ENCODE results near the gene AGGF1.
"Not testable (repeated sequence)": the region's sequence is repeated elsewhere in the genome, so short reads cannot be mapped to it uniquely, and the experiment has no call there.

Gene AGGF1

DNA sequence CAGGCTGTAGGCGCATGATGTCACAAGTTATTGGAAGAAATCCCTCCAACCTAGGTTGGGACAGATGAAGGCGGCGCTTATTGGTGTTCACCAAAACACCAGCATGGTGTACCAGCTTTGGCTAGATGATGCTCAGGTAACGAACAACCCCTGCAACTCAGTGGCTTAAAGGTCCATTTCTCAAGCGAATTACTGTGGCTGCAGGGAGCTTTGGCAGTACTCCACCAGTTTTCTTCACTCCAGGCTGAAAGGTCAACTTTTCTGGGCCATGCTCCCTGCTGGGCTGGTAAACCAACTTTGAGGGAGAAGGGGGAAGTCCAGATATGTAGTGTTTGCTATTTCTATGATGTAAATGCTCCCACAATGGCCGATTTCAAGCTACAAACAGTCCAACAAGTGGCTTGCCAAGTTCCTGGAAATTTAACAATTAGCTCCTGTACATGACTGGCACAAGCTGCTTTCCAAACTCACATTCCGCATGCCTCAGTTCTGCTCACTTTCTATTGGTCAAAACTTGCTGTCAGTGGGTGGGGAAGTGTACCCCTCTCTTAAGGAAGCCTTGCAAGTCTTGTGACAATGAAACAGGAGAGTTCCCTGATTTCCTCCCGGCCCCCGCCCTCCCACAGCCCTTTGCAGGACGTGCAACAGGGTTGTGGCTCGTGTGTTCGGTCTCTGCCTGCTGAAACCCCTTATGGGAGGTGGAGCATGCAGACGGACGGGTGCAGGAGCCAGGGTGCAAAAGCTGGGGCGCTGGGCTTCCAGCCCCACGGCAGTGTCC lies 57.5 kb downstream of the AGGF1 start:
- peak; percentile 20 for DNase-seq

DNA sequence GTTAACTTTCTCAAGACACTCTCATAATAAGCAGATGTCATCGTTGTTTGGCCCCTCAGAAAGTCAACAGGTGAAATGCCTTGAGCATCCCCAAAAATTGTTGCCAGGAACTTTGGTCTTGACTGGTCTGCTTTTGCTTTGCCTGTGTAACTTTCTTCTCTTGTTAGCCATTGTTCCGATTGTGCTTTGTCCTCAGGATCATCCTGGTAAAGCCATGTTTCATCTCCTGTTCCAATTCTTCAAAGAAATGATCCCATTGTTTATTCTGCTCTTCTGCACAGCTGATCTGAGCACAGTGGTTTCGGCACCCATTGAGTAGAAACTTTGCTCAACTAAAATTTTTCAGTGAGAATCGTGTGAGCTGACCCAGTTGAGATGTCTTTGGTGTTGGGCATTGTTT lies 65.0 kb downstream of the AGGF1 start:
- no peak for DNase-seq

DNA sequence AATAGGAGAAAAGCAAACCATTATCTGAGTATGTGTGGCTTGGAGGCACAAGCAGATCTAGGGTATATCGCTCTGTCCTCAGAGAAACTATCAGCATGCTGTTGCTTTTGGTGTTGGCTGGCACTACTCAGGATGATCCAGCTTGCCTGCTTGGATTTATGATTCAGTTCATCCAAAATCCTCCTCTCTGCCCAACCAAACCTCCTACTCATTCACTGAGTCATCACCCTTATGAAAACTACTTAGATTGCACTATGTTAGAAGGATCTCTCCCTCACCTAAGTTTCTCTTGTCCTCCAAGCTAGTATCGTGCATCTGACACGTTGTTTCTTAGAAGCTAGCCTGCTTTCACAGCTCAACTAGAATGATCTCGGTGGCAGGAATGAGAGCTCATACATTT lies 71.1 kb downstream of the AGGF1 start:
- DNase-seq: no peak

DNA sequence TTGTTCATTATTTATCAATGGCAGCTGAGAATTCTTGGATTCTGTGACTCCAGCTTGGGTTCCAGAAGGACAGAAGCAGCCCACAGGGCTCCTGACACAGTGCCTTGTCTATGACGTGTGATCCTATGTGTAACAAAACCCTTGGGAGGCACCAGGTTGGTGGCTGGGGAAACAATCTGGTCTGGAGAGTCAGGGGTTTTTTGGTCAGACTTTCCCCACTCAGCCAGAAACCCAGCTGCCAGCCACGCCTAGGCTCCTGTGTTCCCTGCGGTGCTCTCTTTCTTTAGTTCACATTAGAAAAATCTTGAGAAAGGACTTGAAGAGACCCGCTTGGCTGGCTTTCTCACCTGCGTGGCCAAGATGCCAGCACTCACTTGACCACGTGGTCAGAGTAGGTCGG lies 72.3 kb downstream of the AGGF1 start:
- DNase-seq: no peak

DNA sequence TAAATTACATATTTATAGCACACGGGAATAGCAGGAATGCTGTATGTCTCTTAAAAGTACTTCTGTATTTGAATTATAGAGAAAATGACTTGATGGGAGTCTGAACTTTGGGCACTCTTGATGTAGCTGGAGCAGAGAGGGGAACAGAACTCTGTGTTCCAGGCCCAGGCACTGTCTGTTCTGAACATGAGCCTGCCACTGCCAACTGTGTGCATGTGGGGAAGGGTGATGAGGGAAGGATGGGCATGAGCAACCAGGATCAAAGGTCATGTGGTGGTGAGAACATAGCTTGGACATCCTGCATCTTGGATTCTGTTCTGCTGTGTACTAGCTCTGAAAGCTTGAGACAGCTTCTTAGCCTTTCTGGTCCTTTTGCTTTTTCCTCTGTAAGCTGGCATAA lies 73.3 kb downstream of the AGGF1 start:
- DNase-seq: no peak

DNA sequence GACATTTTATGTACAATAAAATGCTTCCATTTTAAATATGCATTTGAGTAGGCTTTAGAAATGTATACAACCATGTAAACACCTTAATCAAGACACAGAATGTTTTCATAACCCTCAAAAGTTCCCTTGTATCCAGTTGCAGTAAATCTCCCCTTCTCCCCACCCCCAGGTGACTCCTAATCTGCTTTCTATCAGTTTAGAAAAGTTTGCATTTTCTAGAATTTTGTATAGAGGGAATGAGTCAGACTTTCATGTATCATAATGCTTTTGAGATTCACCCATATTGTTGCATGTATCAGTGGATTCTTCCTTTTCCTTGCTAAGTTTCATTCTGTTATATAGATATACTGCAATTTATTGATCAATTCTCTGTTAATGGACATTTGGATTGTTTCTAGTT lies 74.6 kb downstream of the AGGF1 start:
- DNase-seq: no peak

DNA sequence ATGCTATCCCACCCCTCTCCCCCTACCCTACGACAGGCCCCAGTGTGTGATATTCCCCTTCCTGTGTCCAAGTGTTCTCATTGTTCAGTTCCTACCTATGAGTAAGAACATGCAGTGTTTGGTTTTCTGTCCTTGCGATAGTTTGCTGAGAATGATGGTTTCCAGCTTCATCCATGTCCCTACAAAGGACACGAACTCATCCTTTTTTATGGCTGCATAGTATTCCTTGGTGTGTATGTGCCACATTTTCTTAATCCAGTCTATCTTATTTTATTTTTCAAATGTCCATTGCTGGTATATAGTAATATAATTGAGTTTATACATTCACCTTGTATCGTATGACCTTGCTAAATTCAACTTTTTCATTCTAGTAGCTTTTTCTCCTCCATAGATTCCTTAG lies 76.8 kb downstream of the AGGF1 start:
- DNase-seq: not testable (repeated sequence)

Measured in hematopoietic multipotent progenitor cell treated with erythropoietin and hydrocortisone succinate and interleukin-3 and kit ligand, for 8 days (in vitro differentiated cells).